ENCODE measurements around the gene EPN3.
A peak's percentile ranks its signal among the peaks of the same experiment; 100 is the strongest.

The EPN3 gene

DNA sequence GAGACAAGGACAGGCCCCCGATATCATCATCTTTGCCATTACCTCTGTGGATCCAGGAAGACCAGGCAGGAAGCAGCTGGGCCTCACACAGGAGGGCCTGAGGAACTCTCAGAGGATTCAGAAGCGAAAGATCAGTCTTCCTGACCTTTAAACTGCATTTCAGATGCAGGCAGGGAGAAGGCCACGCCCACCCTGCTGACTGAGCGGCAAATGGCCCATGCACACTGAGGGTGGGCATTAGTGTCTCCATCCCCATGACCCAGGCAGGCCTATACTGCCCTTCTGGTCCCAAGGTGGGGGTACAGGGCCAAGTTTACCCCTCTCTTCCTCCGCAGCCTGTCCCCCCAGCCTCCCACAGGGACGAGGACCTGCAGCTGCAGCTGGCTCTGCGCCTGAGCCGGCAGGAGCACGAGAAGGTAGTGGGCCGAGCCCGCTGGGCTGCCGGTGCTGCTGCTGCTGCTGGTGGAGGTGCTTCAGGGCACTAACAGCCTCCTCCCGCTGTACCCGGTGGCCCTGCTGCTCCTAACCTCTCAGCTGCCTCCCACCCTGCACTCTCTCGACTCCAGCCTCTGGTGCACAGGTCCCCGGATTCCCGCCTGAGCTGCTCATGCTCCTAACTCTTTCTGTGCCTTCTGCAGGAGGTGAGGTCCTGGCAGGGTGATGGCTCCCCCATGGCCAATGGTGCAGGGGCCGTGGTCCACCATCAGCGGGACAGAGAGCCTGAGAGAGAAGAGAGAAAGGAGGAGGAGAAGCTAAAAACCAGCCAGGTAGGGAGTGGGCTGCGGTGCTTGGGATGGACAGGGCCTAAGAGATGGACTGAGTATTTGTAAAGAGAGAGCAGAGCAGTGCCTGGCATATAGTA, 6.2 kb downstream of the EPN3 start:
- Histone ChIP-seq H3K9me3 (ENCODE audit: control insufficient read depth, low read length) (no peaks in the 10 kb centered on the region), H3K9ac (ENCODE audit: low read length) (no peak overlapping the region), H3K36me3 (ENCODE audit: control insufficient read depth, insufficient read depth, low read length) (peaks cover 39% of the 10 kb centered on the region), H3K4me1 (ENCODE audit: control insufficient read depth, insufficient read depth, low read length) (peaks cover 91% of the 10 kb centered on the region), H3K4me3 (ENCODE audit: low read length) (no peak overlapping the region), H3K27me3 (ENCODE audit: control insufficient read depth, insufficient read depth, low read length) (peaks cover 3% of the 10 kb centered on the region)

- peaks cover 39% of the 10 kb centered on the region for H3K36me3 ChIP-seq (ENCODE audit: control insufficient read depth, insufficient read depth, low read length)
- no peak overlapping the region for H3K9ac ChIP-seq (ENCODE audit: low read length)
- H3K9me3 ChIP-seq (ENCODE audit: control insufficient read depth, low read length), result no peaks in the 10 kb centered on the region
- H3K4me3 ChIP-seq (ENCODE audit: low read length), result no peak overlapping the region
- H3K4me1 ChIP-seq (ENCODE audit: control insufficient read depth, insufficient read depth, low read length), result peaks cover 97% of the 10 kb centered on the region
- peaks cover 3% of the 10 kb centered on the region for H3K27me3 ChIP-seq (ENCODE audit: control insufficient read depth, insufficient read depth, low read length)
Observed at GRCh38 chr17:50539762-50540559, 7.4 kb downstream of the EPN3 start.

DNA sequence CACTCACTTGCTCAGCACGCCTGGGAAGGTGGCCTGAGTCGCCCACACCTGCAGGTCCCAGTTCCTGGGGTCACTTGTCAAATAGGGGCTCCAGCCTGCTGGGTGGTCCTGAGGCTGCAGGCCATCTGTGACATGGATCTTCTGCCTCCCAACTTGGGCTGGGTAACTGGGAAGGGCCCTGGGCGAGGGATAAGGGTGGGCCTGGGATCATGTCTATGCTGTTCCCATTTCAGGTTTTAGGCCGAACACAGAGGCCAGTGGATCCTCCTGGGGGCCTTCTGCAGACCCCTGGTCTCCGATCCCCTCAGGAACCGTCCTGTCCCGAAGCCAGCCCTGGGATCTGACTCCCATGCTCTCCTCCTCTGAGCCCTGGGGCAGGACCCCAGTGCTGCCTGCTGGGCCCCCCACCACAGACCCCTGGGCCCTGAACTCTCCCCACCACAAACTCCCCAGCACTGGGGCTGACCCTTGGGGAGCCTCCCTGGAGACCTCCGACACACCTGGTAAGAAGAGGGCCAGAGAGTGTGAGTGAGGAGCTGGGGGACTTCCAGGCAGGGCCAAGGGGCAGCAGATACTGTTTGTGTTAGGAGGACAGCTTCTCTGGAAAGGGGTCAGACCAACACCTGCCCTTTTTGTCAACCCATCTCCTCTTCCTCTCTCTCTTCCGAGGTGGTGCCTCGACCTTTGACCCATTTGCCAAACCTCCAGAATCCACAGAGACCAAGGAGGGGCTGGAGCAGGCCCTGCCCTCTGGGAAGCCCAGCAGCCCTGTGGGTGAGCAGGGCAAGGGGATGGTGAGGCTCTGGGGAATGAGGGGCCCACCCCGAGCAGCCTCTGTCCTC, 8.2 kb downstream of the EPN3 start:
- peaks cover 99% of the 10 kb centered on the region for H3K4me1 ChIP-seq (ENCODE audit: control insufficient read depth, insufficient read depth, low read length)
- H3K4me3 ChIP-seq (ENCODE audit: low read length), result peak overlapping the region; percentile 5
- peaks cover 39% of the 10 kb centered on the region for H3K36me3 ChIP-seq (ENCODE audit: control insufficient read depth, insufficient read depth, low read length)
- H3K9me3 ChIP-seq (ENCODE audit: control insufficient read depth, low read length), result no peaks in the 10 kb centered on the region
- peak overlapping the region; percentile 74 for H3K9ac ChIP-seq (ENCODE audit: low read length)
- peaks cover 3% of the 10 kb centered on the region for H3K27me3 ChIP-seq (ENCODE audit: control insufficient read depth, insufficient read depth, low read length)

- H3K9ac ChIP-seq (ENCODE audit: low read length), result peak overlapping the region; percentile 74
- peaks cover 3% of the 10 kb centered on the region for H3K27me3 ChIP-seq (ENCODE audit: control insufficient read depth, insufficient read depth, low read length)
- H3K36me3 ChIP-seq (ENCODE audit: control insufficient read depth, insufficient read depth, low read length), result peaks cover 36% of the 10 kb centered on the region
Observed at GRCh38 chr17:50541402-50541715, 8.8 kb downstream of the EPN3 start.

DNA sequence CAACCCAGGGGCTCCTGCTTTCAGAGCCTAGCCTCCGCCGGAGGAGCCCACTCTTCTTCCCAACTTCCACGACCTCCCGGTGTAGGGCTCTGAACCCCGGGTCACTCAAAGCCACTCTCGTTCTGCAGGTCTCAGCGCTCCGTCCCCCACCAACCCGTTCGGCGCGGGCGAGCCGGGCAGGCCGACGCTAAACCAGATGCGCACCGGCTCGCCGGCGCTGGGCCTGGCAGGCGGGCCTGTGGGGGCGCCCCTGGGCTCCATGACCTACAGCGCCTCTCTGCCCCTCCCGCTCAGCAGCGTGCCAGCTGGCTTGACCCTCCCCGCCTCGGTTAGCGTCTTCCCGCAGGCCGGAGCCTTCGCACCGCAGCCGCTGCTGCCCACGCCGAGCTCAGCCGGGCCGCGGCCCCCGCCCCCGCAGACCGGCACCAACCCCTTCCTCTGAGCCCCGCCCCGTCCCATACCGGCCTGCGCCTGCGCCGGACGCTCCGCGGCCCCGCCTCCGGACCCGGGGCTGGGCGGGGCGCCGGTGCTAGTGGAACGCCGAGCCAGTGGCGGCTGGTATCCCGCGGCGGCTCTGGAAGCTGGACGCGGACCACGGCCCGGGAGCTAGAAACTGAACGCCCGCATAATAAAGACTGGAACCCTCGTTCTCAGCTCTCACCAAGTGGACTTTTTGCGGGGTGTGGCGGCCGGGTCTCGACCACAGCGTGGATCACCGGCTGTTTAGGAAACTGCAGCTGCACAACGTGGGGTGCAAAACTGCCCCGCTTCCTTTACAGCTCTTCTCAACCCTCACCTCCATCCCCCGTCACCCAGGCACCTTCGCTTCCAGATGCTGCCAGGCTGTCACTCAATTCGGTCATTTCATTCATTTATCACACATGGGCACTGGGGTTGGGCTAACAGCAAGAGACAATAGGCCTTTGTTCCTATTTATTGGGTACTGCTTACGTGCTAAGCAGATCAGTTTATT, 9.5 kb downstream of the EPN3 start:
- Histone ChIP-seq H3K4me3 (ENCODE audit: low read length) (peak overlapping the region; percentile 38), H3K9ac (ENCODE audit: low read length) (peak overlapping the region; percentile 74), H3K4me1 (ENCODE audit: control insufficient read depth, insufficient read depth, low read length) (peaks cover 98% of the 10 kb centered on the region), H3K27me3 (ENCODE audit: control insufficient read depth, insufficient read depth, low read length) (peaks cover 3% of the 10 kb centered on the region), H3K36me3 (ENCODE audit: control insufficient read depth, insufficient read depth, low read length) (peaks cover 30% of the 10 kb centered on the region), H3K9me3 (ENCODE audit: control insufficient read depth, low read length) (no peaks in the 10 kb centered on the region)

More at GRCh38 chr17:50541402-50541715, 8.8 kb downstream of the EPN3 start:
- H3K4me1 ChIP-seq (ENCODE audit: control insufficient read depth, insufficient read depth, low read length), result peaks cover 99% of the 10 kb centered on the region
- H3K9me3 ChIP-seq (ENCODE audit: control insufficient read depth, low read length), result no peaks in the 10 kb centered on the region
- peak overlapping the region; percentile 5 for H3K4me3 ChIP-seq (ENCODE audit: low read length)

DNA sequence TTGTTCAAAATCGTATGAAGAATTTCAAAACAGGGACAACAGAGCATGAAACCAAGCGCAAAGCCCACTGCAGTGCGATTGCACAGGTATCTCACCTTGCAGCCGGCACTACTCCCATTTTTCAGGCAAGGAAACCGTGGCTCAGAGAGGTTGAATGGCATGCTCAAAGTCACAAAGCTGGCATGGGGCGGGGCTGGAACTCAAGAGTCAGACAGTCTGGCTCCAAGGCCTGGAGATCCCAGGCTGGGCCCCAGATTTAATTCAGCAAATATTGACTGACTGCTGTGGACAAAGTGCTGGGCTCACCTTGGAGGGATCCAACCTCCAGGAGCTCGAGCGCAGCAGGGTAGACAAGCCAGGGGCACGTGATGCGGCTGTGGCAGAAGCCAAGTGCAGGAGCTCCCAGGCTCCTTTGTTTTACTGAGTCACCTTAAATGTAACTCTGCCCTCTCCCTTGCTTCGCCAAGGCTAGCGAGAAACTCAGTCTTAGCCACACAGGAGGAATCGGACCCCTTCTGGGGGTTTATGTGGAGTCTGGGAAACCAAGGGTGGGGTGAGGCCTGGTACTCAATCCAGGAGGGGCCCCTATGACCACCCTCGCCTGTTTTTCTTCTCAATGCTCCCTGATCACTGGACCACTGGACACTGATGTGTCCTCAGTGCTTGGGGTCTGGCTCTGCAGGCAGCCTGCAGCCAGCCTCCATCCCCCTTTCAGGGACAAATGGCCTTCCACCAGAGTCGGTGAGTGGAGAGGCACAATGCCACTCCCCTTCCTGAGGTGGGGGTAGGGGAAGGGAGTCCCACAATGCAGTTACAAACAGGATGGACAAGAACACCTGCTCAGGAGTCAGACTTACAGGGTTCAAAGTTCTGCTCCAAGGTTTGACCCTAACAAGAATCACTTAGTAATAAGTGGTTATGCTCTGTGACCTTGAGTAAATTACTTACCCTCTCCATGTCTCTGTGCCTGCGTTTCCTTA, 10.6 kb downstream of the EPN3 start:
- peak overlapping the region; percentile 74 for H3K9ac ChIP-seq (ENCODE audit: low read length)
- H3K4me3 ChIP-seq (ENCODE audit: low read length), result peak overlapping the region; percentile 38
- peaks cover 98% of the 10 kb centered on the region for H3K4me1 ChIP-seq (ENCODE audit: control insufficient read depth, insufficient read depth, low read length)

GRCh38 chr17:50544516-50544915, 12.0 kb downstream of the EPN3 start:
- H3K4me1 ChIP-seq (ENCODE audit: control insufficient read depth, insufficient read depth, low read length), result peaks cover 88% of the 10 kb centered on the region
- H3K27me3 ChIP-seq (ENCODE audit: control insufficient read depth, insufficient read depth, low read length), result no peaks in the 10 kb centered on the region
- no peaks in the 10 kb centered on the region for H3K9me3 ChIP-seq (ENCODE audit: control insufficient read depth, low read length)
- H3K4me3 ChIP-seq (ENCODE audit: low read length), result no peak overlapping the region
- peaks cover 9% of the 10 kb centered on the region for H3K36me3 ChIP-seq (ENCODE audit: control insufficient read depth, insufficient read depth, low read length)
- H3K9ac ChIP-seq (ENCODE audit: low read length), result no peak overlapping the region

More for the DNA sequence above, 10.6 kb downstream of the EPN3 start:
- no peaks in the 10 kb centered on the region for H3K9me3 ChIP-seq (ENCODE audit: control insufficient read depth, low read length)
- H3K36me3 ChIP-seq (ENCODE audit: control insufficient read depth, insufficient read depth, low read length), result peaks cover 20% of the 10 kb centered on the region
- no peaks in the 10 kb centered on the region for H3K27me3 ChIP-seq (ENCODE audit: control insufficient read depth, insufficient read depth, low read length)

DNA sequence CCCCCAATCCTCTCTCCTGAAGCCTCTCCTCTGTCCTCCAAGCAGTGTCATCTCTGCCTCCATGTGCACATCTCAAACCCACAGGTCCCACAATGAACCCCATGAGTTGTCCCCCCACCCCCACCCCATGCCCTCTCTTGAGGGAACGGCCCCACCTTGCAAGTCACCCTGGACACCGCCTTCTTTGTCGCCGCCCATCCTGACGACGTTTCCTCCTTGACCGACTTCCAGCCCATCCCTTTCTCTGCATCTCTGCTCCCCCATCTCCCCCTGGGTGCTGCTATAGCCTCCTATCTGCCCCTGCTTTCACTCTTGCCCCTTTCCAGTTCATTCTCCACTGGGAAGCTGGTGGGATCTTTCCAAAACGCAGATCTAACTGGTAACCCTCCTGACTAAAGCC, 12.8 kb downstream of the EPN3 start:
- Histone ChIP-seq H3K9ac (ENCODE audit: low read length) (no peak overlapping the region), H3K4me1 (ENCODE audit: control insufficient read depth, insufficient read depth, low read length) (peaks cover 81% of the 10 kb centered on the region), H3K4me3 (ENCODE audit: low read length) (no peak overlapping the region), H3K9me3 (ENCODE audit: control insufficient read depth, low read length) (no peaks in the 10 kb centered on the region), H3K27me3 (ENCODE audit: control insufficient read depth, insufficient read depth, low read length) (no peaks in the 10 kb centered on the region), H3K36me3 (ENCODE audit: control insufficient read depth, insufficient read depth, low read length) (peaks cover 4% of the 10 kb centered on the region)

DNA sequence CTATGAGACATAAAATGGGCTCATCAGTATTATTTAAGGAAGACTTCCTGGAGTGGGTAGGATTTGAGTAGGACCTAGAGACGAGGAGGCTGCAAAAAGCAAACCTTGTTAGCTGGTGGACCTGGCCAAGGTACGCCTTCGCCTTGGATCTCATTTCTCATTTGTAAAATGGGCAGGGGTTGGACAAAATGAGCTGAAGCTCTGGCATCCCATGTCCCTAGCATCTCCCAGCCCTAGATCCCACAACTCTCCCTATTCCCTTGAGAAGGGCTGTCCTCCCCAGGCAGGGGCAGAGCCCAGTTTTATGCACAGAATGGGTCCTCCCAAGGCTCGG, 14.1 kb downstream of the EPN3 start:
- Histone ChIP-seq H3K4me3 (ENCODE audit: low read length) (no peak overlapping the region), H3K4me1 (ENCODE audit: control insufficient read depth, insufficient read depth, low read length) (peaks cover 80% of the 10 kb centered on the region)

DNA sequence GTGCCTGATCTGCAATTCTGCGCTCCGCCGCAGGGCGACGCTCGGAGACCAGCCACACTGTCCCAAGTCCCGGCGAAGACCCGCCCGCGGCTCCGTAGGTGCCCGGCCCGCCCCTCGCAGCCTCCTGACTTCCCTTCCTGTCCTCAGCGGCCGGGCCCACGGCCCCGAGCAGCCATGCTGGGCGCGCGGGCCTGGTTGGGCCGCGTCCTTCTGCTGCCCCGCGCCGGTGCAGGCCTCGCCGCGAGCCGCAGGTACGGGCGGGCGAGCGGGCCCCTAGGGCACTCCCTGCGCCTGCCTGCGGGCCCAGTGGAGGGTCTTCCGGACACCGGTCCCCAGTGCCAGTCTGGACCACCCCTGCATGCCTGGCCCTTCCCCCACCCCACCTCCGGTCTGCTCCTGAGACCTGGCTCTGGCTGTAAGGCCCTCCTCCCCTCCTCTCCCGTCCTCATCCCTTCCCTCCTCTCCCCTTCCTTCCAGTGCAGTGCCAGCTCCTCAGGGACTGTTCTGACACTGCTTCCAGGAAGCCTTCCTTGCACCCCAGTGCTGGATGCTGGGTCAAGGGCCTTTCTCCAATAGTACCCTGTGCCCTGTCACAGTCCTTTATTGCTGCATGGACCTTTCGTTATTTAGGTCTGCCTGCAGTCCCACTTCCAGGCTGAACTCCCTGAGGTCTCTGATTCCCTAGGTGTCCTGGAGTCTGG, 14.7 kb downstream of the EPN3 start, which contains the start of gene SPATA20:
Gene SPATA20 (plus strand): TSS at position 140 of the 701 bp plus-strand sequence. CDS start 35 bp downstream, at position 175.
- Histone ChIP-seq H3K9ac (ENCODE audit: low read length) (peak within 1 kb of the TSS; percentile 95), H3K4me1 (ENCODE audit: control insufficient read depth, insufficient read depth, low read length) (peaks cover 75% of the 10 kb centered on the region), H3K9me3 (ENCODE audit: control insufficient read depth, low read length) (no peaks in the 10 kb centered on the region), H3K27me3 (ENCODE audit: control insufficient read depth, insufficient read depth, low read length) (no peaks in the 10 kb centered on the region), H3K4me3 (ENCODE audit: low read length) (peak within 1 kb of the TSS; percentile 85), H3K36me3 (ENCODE audit: control insufficient read depth, insufficient read depth, low read length) (peaks cover 3% of the 10 kb centered on the region)

More for the DNA sequence above, 14.1 kb downstream of the EPN3 start:
- Histone ChIP-seq H3K36me3 (ENCODE audit: control insufficient read depth, insufficient read depth, low read length) (peaks cover 4% of the 10 kb centered on the region), H3K27me3 (ENCODE audit: control insufficient read depth, insufficient read depth, low read length) (no peaks in the 10 kb centered on the region), H3K9ac (ENCODE audit: low read length) (peak overlapping the region; percentile 95), H3K9me3 (ENCODE audit: control insufficient read depth, low read length) (no peaks in the 10 kb centered on the region)
